Measurements from ENCODE around the gene GRHL1. TPM values are rescaled to one million over a fixed set of nuclear protein-coding genes. Genes with fewer than 3 reads are reported as not detected.

GRHL1 gene
- 0.72 to 1.2 TPM (median 0.84 TPM) in 5 replicates for total RNA-seq (2022; extraction: Qiagen RNA extraction)

GRCh38 chr2:9951522-9952285, at the start of gene GRHL1:
GRHL1 (plus strand) TSS chr2:9951693; CDS start chr2:9951834, 141 bp downstream.

GRCh38 chr2:10043256-10043905, 91.9 kb downstream of the GRHL1 start, which contains the start of gene KLF11:
KLF11 (plus strand) TSS chr2:10043550; CDS start chr2:10043717, 167 bp downstream.

Other genes with a start within 250 kb of the GRHL1 start
- gene TAF1B, start 108.2 kb upstream of the GRHL1 start, total RNA-seq (2022; extraction: Qiagen RNA extraction) = 25.0 to 45.0 TPM (median 25.7 TPM) in 5 replicates
- 3.0 to 4.2 TPM (median 3.6 TPM) in 5 replicates for gene KLF11, start 91.9 kb downstream of the GRHL1 start, total RNA-seq (2022; extraction: Qiagen RNA extraction)
- gene CYS1, start 128.7 kb downstream of the GRHL1 start, total RNA-seq (2022; extraction: Qiagen RNA extraction) = 0.89 to 2.0 TPM (median 1.5 TPM) in 5 replicates
- gene RRM2, start 171.0 kb downstream of the GRHL1 start, total RNA-seq (2022; extraction: Qiagen RNA extraction) = 218 to 262 TPM (median 233 TPM) in 5 replicates

All from A549 treated with Hydrocortisone at 1 μM for 4 hours (cell line).